HG03280 (cell line): ENCODE data around the gene MSI2.

Source experiments
- ATAC-seq: cut with Tn5 transposase; IDR thresholded peaks from one replicate; pipeline ENCODE4 v1.9.1; 2021; ENCODE audit warnings: mild to moderate bottlenecking, moderate library complexity; ENCODE audit not compliant: unreplicated experiment

The MSI2 gene

DNA sequence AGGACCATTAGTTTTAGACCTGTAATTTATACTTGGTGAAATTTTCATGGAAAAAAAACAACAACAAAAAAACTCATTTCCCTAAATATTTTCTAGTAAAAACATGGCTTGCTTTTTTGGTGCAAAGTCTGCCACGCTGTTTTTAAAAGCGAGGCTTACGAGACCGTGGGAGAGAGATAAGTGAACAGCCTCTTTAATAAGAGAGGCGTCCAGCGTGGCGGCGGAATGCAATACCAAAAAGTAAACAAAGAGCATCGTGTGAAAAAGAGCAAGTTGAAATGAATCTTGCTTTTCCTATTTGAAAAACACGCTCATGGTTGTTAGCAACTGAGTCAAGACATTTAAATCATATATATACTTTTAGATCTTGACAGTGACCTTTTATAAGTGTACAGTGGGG is 10.5 kb upstream of the MSI2 start:
- ATAC-seq, result no peak

- ATAC-seq, result no peak
These were observed 10.1 kb upstream of the MSI2 start for GRCh38 chr17:57246257-57246656.

DNA sequence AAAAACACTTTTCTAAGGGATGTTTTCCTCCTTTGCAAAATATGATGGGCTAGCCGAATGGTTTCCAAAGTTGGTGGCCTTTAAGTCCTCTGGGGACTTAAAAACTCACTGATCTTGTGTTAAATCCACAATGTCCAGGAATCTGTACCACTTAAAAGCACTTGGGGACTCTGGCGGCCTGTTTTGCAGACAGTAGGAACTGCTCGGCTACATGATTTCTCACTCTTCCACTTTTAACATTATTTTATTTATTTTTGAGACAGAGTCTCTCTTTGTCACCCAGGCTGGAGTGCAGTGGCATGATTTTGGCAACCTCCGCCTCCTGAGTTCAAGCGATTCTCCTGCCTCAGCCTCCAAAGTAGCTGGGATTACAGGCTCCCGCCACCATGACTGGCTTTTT is 9.1 kb upstream of the MSI2 start:
- ATAC-seq, result no peak

- no peak for ATAC-seq
These were observed 8.4 kb upstream of the MSI2 start for GRCh38 chr17:57247913-57248312.

- ATAC-seq, result no peak
These were observed 6.8 kb upstream of the MSI2 start for GRCh38 chr17:57249520-57249919.

DNA sequence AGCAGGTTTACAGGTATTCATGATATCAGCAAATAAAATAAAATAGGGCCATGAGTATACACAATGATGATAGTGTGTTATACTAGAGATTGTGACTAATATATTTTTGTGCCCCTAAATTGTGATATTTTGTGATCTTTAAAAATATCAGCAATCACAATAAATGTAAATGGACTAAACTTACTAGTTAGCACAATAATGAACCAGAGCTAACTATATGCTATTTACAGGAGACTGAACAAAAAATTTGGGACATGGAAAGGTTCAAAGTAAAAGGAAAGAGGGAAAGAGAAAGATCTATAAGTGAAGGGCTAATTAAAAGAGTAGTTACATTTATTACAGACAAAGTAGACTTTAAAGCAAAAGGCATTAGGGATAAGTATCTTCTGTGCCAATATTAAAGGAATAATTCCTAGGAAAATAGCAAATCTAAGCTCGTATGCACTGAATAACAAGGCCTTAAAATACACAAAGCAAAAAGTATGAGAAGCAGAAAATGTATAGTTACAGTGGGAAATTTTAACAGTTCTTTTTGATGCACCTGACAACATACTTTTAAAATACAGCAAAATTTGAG is 5.0 kb upstream of the MSI2 start:
- no peak for ATAC-seq

GRCh38 chr17:57253362-57254065 is 2.8 kb upstream of the MSI2 start:
- ATAC-seq, result no peak

GRCh38 chr17:57255182-57255775 is 1.0 kb upstream of the MSI2 start:
- ATAC-seq, result no peak

- peak; percentile 18 for ATAC-seq
These were observed 387 bp downstream of the MSI2 start for GRCh38 chr17:57256708-57257112.

DNA sequence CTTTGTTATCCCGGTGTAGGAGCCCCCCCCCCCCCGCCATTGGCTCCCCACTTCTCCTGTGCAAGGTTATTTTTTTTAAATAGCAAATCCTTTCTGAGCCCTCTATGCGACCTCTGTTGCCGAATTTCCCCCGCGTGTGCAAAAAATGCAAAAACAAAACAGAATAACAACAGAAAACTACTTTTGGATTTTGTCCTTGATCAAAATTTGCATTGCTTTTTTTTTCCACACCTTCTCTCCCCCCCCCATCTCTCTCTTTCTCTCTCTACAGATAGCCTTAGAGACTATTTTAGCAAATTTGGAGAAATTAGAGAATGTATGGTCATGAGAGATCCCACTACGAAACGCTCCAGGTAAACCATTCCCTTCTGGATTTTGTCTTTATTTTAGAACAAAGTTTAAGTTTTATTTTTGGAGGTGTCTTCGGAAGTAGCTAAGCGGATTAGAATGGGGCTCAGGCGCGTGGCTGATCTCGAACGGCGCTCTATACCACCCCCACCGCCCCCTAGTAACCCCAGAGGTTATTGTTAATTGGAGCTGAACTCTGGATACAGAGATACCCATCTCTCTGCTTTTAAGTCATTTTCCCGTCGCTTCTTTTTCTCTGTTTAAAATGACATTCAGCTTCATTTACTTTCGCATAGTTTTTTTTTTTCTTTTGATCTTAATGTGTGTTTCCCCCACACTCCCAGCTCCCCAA is 1.0 kb downstream of the MSI2 start:
- ATAC-seq, result no peak

GRCh38 chr17:57257895-57258851 is 1.9 kb downstream of the MSI2 start:
- ATAC-seq, result no peak

DNA sequence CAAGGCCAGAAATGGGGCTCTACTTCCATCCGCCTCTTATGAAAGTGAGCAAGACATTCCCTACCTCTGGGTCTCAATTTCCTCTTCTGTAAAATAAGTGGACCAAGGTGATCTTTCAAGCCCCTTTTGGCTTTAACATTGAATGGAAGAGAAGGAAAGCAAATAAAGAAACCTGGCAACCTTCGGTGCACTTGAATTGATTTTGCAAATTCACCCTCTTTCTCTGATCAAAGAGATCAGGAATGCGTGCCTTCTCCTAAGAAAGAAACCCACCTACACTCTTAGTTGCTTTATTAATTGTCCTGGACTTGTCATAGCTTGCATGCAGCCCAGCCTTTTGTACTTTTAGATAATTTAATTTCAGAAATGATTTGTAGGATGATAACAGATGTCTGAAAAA is 3.0 kb downstream of the MSI2 start:
- ATAC-seq, result no peak

DNA sequence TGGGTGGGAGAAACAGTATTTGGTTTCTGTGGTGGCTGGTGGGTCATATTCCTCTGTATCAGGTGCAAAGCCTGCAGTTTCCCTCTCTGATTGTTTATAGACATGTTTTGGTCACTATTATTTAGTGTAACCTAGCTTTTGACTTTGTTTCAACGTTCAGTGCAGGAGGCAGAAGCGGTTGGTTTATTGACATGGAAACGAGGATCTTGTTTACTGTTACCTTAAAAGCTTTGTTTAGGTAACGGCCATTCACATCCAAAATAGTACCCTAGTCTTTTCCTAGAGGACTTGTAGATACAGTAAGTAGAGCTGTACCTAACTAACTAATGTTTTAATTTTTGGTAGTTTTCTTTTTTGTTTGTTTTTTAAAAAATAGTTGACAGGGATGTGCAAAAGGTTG is 3.5 kb downstream of the MSI2 start:
- no peak for ATAC-seq

- no peak for ATAC-seq
These were observed 4.2 kb downstream of the MSI2 start for GRCh38 chr17:57260325-57261083.

DNA sequence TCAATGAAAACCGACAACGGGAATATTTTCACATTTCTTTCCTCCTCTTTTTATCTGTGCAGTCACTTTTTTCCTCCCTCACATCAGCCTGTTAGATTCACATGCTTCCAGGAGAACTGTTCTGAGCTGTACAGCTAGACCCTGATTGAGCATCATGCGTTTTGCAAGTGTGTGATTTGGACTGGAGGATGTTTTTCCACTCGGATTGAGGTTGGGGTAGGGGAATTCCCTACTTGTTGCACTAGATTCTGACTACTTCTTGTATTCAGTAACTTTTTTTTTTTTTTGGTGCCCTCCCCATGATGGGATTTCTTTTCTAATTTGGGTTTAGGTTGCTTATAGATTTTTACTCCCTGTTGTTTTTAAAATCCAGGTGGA is 4.8 kb downstream of the MSI2 start:
- ATAC-seq, result no peak

DNA sequence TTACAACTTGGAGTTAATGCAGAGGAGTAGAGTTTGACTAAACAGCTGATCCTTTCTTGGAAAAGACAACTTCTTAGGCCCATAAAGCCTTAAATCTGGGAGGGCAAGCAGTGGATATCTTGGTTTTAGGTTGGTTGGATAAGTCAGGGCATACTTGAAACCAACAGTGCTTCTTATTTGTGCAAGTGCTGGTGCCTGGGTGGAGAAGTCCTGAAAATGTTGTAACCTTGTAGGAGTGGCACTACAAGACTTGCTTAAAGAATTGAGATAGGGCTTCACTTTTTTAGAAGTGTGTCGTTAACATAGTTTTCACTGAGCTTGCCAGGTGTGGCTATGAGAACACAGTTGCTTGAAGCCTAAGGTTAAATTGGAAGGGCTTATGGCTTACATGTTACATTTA is 6.2 kb downstream of the MSI2 start:
- ATAC-seq, result no peak

GRCh38 chr17:57264250-57264649 is 7.9 kb downstream of the MSI2 start:
- no peak for ATAC-seq

DNA sequence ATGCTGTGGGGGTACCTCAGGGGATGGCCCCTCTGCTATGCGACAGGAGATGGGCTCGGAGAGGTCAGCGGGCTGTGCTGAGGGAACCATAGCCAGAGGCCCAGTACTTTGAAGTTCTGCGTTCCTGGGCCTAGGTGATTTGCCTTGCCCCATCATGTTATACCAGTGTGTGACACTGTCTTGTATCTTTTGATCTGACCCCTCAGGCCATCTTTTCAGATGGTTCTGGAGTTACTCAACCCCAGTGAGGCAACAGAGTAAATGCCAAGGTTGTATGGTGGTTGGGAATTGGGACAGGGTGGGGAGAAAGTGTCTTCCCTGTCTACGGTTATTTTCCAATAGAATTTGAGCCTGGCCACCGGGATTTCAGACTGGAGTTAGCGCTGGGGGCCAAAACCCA is 8.5 kb downstream of the MSI2 start:
- no peak for ATAC-seq

GRCh38 chr17:57266902-57267311 is 10.6 kb downstream of the MSI2 start:
- no peak for ATAC-seq

DNA sequence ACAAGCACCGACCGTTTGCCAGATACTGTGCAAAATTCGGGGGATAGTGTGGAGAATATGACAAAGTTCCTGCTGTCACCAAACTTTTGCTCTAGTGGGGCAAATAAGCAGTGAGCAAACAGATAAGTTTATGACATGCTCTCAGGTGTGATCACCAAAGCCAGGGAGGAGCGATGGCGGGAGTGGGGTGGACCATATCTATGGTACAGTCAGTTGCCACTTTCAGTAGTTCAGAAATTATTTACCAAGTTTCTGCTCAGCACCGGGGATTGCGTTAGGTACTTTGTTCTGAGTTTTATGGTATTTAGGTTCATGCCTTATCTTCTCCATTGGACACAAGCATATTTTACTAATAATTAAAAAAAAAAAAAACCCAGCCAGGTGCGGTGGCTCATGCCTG is 11.9 kb downstream of the MSI2 start:
- no peak for ATAC-seq
